Suprapubic skin (tissue), 3 donors: Measurements from ENCODE around the gene FAF2.

Experiments
- EP300 ChIP-seq: sonication (generic); formaldehyde crosslinking; IDR thresholded peaks from one replicate; pipeline ENCODE4 v1.6.1; 2017; ENCODE audit warnings: antibody characterized with exemption
- TF ChIP-seq, protein P1 (sequence below), 2 donors: fragments of 200-600 bp in 1 of 2; fragments of 450-650 bp in 1 of 2; sonication (generic) in 1 of 2; IDR thresholded peaks; one replicate each; pipeline ENCODE4 v1.5.1; 2016 to 2019; ENCODE audit warnings: antibody characterized with exemption in 2 of 2, mild to moderate bottlenecking in 1 of 2, moderate library complexity in 1 of 2

DNA sequence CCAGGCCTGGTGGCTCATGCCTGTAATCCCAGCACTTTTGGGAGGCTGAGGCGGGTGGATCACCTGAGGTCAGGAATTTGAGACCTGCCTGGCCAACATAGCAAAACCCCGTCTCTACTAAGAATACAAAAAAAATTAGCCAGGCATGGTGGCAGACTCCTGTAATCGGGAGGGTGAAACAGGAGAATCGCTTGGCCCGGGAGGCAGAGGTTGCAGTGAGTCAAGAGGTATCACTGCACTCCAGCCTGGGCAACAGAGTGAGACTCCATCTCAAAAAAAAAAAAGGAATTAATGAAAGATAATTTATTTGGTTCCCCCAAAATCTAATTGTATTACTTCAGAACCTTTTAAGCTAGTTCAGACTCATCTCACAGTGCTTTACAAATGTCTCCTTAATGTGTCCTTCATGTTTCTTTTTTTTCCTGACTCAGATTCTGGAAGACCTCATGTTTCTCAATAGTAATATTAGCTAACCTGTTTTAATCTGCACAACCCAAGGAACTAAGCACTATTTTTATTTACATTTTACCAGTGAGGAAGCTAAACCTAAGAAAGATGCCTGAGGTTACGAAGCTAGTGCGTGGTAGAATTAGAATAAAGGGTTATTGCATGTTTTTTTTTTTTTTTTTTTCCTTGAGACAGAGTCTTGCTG is 15.1 kb downstream of the FAF2 start:
- TF ChIP-seq, protein P1, sequence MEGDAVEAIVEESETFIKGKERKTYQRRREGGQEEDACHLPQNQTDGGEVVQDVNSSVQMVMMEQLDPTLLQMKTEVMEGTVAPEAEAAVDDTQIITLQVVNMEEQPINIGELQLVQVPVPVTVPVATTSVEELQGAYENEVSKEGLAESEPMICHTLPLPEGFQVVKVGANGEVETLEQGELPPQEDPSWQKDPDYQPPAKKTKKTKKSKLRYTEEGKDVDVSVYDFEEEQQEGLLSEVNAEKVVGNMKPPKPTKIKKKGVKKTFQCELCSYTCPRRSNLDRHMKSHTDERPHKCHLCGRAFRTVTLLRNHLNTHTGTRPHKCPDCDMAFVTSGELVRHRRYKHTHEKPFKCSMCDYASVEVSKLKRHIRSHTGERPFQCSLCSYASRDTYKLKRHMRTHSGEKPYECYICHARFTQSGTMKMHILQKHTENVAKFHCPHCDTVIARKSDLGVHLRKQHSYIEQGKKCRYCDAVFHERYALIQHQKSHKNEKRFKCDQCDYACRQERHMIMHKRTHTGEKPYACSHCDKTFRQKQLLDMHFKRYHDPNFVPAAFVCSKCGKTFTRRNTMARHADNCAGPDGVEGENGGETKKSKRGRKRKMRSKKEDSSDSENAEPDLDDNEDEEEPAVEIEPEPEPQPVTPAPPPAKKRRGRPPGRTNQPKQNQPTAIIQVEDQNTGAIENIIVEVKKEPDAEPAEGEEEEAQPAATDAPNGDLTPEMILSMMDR (IDR thresholded peaks at IDR 0.05) = no peak
- no peak for TF ChIP-seq EP300
